PFSK-1 (cell line): ENCODE measurements around the gene MAST4.

Experiments used
- FOXP2 ChIP-seq: optimal IDR thresholded peaks from 2 replicates; pipeline ENCODE3; 2011; ENCODE audit warnings: borderline replicate concordance, control low read depth, inconsistent platforms; ENCODE audit not compliant: insufficient read depth; ENCODE audit errors: extremely low read length, extremely low read depth
- POLR2AphosphoS5 ChIP-seq: IDR thresholded peaks from 2 replicates; pipeline ENCODE4 v1.6.1; 2012; ENCODE audit warnings: low read depth, mild to moderate bottlenecking, control low read depth, low read length, moderate library complexity
- SIN3A ChIP-seq: IDR thresholded peaks from 2 replicates; pipeline ENCODE4 v1.6.1; 2012; ENCODE audit warnings: mild to moderate bottlenecking, low read length, moderate library complexity, borderline replicate concordance; ENCODE audit not compliant: insufficient read depth
- TAF1 ChIP-seq: IDR thresholded peaks from 2 replicates; pipeline ENCODE4 v1.6.1; 2012; ENCODE audit warnings: low read length, control low read depth, borderline replicate concordance; ENCODE audit not compliant: insufficient read depth
- TF ChIP-seq, protein P1 (sequence below), 2 experiments: IDR thresholded peaks; 2 replicates each; pipeline versions ENCODE4 v1.6.1 to v1.8.0; 2011 to 2012; ENCODE audit warnings: low read depth in 2 of 2, low read length in 2 of 2, control low read depth in 1 of 2, inconsistent platforms in 1 of 2, mild to moderate bottlenecking in 1 of 2, moderate library complexity in 1 of 2; ENCODE audit not compliant: insufficient read depth in 1 of 2

MAST4 gene

DNA sequence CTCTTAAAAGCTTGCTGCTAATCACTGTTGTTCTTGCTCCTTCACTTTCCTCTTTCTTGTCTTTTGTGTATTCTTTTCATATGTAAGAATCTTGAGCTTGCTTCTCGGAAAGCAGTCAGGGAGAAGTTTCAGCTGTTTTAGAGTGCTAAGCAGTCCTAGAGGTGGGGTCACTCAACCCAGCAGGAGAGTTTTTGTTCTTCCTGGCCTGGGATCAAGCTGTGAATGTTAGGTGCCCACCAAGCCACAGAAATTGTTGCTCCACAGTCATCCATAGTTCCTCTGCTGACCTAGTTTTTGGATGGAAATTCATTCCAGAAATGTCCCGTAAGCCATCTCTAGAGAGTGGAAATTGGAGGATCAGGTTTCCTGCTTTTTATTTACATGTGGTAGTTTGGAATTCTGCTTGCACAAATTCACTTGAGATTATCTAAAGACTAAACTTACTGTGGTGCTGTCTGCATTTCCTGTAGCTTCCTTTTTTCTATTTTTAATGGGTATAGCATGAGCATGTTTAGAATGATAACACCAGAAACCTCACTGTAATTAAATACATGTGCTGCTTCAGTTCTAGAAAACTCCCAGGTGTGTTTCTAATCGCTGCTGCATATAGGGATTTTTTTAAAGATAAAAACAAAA lies 108.7 kb downstream of the MAST4 start:
- no peak for TF ChIP-seq POLR2AphosphoS5
- TF ChIP-seq SIN3A = no peak

DNA sequence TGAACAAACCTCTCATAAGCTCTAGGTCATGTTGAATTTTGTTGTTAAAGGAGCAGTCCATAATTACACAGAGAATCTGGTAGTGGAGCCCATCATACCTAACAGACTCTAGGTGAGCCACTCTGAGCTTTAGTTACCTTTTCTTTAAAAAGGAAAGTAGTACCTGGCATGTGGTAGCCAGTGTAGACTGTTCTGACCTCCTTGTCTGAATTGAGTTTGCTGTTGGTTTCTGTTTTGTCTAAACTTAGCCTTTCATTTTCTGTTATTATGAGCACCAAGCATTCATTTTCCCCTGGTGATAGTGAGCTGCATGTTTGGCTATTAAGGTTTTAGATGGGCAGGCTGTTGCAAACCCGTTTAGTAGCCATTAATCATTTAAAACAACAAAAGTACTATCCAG lies 112.2 kb downstream of the MAST4 start:
- no peak for TF ChIP-seq FOXP2
- TF ChIP-seq SIN3A = no peak
- TF ChIP-seq, protein P1, sequence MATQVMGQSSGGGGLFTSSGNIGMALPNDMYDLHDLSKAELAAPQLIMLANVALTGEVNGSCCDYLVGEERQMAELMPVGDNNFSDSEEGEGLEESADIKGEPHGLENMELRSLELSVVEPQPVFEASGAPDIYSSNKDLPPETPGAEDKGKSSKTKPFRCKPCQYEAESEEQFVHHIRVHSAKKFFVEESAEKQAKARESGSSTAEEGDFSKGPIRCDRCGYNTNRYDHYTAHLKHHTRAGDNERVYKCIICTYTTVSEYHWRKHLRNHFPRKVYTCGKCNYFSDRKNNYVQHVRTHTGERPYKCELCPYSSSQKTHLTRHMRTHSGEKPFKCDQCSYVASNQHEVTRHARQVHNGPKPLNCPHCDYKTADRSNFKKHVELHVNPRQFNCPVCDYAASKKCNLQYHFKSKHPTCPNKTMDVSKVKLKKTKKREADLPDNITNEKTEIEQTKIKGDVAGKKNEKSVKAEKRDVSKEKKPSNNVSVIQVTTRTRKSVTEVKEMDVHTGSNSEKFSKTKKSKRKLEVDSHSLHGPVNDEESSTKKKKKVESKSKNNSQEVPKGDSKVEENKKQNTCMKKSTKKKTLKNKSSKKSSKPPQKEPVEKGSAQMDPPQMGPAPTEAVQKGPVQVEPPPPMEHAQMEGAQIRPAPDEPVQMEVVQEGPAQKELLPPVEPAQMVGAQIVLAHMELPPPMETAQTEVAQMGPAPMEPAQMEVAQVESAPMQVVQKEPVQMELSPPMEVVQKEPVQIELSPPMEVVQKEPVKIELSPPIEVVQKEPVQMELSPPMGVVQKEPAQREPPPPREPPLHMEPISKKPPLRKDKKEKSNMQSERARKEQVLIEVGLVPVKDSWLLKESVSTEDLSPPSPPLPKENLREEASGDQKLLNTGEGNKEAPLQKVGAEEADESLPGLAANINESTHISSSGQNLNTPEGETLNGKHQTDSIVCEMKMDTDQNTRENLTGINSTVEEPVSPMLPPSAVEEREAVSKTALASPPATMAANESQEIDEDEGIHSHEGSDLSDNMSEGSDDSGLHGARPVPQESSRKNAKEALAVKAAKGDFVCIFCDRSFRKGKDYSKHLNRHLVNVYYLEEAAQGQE (IDR thresholded peaks at IDR 0.05; ENCODE audit: insufficient read depth in 1 of 2, low read depth in 2 of 2, low read length in 2 of 2) = no peak
- no peak for TF ChIP-seq POLR2AphosphoS5
- no peak for TF ChIP-seq TAF1

DNA sequence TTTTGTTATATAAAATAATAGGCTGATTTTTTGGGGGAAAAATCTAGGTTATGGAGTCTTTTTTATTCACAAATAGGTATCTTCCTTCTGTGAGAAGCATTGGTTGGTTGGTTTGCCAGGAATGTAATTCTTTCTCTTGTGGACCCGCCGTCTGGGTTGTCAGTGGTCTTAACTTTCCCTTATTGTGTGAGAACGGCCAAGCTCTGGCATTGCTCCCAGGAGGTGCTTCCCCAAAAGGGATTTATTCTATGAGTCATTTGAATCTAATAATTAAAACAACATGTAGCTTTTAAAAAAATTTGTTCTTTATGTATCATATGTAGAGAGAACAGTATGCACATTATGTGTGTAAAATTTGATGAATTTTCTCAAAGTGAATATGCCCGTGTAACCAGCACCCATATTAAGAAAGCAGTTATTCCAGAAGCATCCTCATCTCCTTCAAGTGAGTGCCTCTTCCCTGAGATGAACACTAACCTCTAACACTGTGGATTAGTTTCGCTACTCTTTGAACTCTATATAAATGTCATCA lies 114.4 kb downstream of the MAST4 start:
- TF ChIP-seq SIN3A = no peak
- TF ChIP-seq, protein P1 (IDR thresholded peaks at IDR 0.05; ENCODE audit: insufficient read depth in 1 of 2, low read depth in 2 of 2, low read length in 2 of 2) = no peak
- no peak for TF ChIP-seq TAF1
- no peak for TF ChIP-seq POLR2AphosphoS5
- no peak for TF ChIP-seq FOXP2

DNA sequence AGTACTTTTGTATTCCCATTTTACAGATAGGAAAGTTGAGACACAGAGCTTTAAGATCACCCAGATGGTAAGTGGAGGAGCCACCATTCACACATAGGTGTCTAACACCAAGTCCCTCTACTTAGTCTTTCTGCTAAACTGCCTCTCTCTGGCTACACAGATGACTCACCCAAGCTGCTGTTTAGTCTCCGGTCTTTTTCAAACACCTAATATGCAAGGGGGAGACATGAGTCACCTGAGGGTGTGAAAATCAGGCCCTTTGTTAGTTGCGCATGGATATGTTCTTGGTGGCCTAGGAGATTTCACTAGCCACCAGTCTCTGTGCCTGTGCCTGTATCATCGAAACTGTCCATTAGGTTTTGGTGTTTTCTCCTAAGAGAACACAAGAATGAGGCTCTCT lies 117.8 kb downstream of the MAST4 start:
- TF ChIP-seq FOXP2 = no peak
- TF ChIP-seq SIN3A = no peak
- TF ChIP-seq POLR2AphosphoS5 = no peak
- TF ChIP-seq, protein P1 (IDR thresholded peaks at IDR 0.05; ENCODE audit: insufficient read depth in 1 of 2, low read depth in 2 of 2, low read length in 2 of 2) = no peak
- TF ChIP-seq TAF1 = no peak

DNA sequence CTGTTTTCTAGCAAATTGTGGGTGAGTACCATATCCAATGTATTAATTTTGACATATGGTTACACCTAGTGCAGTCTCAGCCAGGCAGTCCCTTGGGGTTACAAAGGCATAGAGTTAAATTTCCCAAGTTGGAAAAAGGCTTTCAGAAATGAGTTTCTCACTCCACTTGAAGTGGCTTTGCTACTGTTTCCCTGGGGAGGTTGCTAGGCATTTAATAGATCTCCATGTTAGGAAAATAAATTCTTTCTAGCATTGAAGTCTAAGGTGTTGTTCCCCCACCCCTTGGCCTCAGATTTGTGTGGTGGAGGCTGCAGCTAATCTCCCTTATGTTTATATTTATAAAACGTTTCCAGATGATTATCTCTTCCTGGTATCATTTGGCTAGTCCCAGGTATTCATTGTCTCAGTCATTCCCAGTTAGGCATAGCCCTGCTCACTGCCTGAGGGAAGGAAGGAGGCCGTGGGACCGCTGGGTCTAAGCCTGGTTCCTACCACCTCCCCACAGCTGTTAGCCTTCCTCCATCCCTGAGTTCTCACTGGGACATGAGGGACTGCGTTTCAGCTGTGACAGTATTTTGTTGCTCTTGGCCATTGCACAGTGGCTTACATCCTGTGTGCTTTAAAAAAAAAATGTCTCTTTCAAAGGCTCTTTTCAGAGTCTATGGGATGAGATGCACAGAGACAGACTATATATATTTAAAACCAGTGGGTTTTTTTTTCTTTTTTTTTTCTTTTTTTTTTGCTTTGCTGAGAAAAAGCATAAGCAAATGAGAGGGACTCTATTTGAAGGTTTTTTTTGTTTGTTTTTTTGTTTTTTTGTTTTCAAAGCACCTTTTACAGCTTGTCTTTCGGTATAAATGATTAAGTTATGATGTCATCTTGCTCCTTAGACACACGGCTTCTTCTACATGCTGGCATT lies 121.5 kb downstream of the MAST4 start:
- no peak for TF ChIP-seq POLR2AphosphoS5
- TF ChIP-seq, protein P1 (IDR thresholded peaks at IDR 0.05; ENCODE audit: insufficient read depth in 1 of 2, low read depth in 2 of 2, low read length in 2 of 2) = no peak
- TF ChIP-seq FOXP2 = no peak
- TF ChIP-seq SIN3A = no peak
- no peak for TF ChIP-seq TAF1
